BJ (cell line): ENCODE measurements around the gene HYLS1. TPM values are rescaled to one million over a fixed set of nuclear protein-coding genes. Genes with fewer than 3 reads are reported as not detected.

Source experiments
- CTCF ChIA-PET: fragments of 350-600 bp; formaldehyde crosslinking; extraction: SDS; loops from one replicate; lab custom pipeline; 2021; ENCODE audit warnings: antibody characterized with exemption, inconsistent platforms; lab: Yijun Ruan, JAX
- POLR2A ChIA-PET: fragments of 300-600 bp; sonication (Branson Sonifier 250); formaldehyde crosslinking; extraction: SDS; loops from one replicate; lab custom pipeline; 2021; ENCODE audit warnings: antibody characterized with exemption; lab: Charles Lee
- DNase-seq: peaks from one replicate; pipeline ENCODE4 v3.0.0-alpha.2; 2011; ENCODE audit warnings: low read depth
- H3K27me3 ChIP-seq: 2 replicates; pipeline ENCODE4 v1.6.0; 2011; ENCODE audit warnings: low read length; ENCODE audit not compliant: control insufficient read depth, insufficient read depth
- H3K36me3 ChIP-seq: 2 replicates; pipeline ENCODE4 v1.5.1; 2011; ENCODE audit warnings: low read length; ENCODE audit not compliant: control insufficient read depth, insufficient read depth
- H3K4me3 ChIP-seq: 2 replicates; pipeline ENCODE4 v1.5.1; 2011; ENCODE audit warnings: low read depth, mild to moderate bottlenecking, control low read depth, low read length
- polyA plus RNA-seq: library from polyadenylated mRNA; depleted of rRNA; stranded (reverse); fragments of >200 nt; gene quantifications from 2 replicates; pipeline ENCODE4 v1.2.3, GENCODE V29; 2011
- TF ChIP-seq, protein P1 (sequence below): IDR thresholded peaks from 2 replicates; pipeline ENCODE4 v1.5.1; 2011; ENCODE audit warnings: low read depth, mild to moderate bottlenecking, control low read depth, inconsistent platforms, low read length, moderate library complexity; ENCODE audit not compliant: insufficient read depth

Gene HYLS1
- polyA plus RNA-seq, 1 experiment = 4.3 TPM

DNA sequence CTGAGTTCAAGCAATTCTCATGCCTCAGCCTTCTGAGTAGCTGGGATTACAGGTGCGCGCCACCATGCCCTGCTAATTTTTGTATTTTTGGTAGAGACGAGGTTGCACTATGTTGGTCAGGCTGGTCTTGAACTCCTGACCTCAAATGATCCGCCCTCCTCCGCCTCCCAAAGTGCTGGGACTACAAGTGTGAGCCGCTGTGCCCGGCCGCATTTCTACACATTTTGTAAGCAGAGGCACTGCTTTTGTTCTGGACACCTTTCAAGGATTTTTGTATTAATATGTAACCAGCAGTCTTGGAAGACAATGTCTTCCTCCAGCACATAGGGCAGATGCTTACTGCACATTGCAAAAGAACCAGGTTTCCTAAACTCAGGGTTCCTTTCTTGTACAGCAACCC lies 47.0 kb downstream of the HYLS1 start:
- POLR2A ChIA-PET = no interaction called here
- CTCF ChIA-PET = no interaction called here

DNA sequence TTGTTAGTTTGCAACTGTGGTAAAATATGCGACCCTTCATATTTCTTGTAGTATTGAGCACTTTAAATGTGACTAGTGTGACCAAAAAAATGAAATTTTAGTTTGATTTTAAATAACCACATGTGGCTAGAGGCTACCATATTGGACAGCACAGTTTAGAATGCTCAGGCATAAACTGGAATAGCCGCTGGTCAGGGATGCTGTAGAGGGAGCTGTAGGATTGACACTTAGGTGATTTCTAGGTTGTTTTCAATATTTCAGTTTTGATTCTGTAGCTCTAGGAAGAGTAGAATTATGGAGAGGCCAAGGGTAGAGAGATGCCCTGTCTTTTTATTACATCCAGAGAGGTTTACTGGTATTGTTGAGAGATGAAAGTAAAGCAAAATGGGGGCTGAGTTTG lies 47.6 kb downstream of the HYLS1 start:
- H3K4me3 ChIP-seq = no peak overlapping the region
- H3K36me3 ChIP-seq = no peaks in the 10 kb centered on the region
- peaks cover 7% of the 10 kb centered on the region; the same call in 1 of the 2 replicates for H3K27me3 ChIP-seq
- DNase-seq = no peak
- POLR2A ChIA-PET = no interaction called here
- CTCF ChIA-PET = no interaction called here
- TF ChIP-seq, protein P1, sequence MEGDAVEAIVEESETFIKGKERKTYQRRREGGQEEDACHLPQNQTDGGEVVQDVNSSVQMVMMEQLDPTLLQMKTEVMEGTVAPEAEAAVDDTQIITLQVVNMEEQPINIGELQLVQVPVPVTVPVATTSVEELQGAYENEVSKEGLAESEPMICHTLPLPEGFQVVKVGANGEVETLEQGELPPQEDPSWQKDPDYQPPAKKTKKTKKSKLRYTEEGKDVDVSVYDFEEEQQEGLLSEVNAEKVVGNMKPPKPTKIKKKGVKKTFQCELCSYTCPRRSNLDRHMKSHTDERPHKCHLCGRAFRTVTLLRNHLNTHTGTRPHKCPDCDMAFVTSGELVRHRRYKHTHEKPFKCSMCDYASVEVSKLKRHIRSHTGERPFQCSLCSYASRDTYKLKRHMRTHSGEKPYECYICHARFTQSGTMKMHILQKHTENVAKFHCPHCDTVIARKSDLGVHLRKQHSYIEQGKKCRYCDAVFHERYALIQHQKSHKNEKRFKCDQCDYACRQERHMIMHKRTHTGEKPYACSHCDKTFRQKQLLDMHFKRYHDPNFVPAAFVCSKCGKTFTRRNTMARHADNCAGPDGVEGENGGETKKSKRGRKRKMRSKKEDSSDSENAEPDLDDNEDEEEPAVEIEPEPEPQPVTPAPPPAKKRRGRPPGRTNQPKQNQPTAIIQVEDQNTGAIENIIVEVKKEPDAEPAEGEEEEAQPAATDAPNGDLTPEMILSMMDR = no peak

More for the DNA sequence above, 47.0 kb downstream of the HYLS1 start:
- TF ChIP-seq, protein P1 = no peak
- Histone ChIP-seq H3K27me3 (peaks cover 7% of the 10 kb centered on the region; the same call in 1 of the 2 replicates), H3K36me3 (no peaks in the 10 kb centered on the region), H3K4me3 (no peak overlapping the region)
- DNase-seq = no peak

DNA sequence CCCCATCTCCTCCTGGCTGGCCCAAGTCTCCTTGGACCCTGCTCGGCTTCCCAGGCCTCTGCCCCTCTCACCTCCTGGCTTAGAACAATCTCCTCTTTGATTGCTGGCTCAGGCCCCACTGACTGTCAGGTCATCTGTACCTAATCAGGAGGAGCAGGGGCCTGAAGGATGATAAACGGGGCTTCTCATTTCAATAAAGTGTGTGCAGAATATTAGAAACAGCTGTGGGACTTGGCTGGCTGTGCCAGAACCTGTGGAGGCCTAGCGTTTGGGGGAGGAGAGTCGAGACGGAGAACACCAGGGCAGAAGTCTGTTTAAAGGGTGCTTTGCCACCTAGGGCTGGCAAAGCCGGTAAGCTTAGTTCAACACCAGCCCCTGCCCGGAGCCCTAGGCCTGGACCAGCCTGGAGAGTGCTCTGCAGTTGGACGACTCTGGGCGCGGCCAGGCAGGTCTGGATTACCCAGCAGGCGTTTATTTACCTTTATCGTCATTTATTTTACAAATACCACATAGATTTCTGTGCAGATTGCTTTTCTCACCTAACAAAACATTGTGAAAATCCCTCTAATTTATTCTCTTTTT lies 48.2 kb downstream of the HYLS1 start:
- Histone ChIP-seq H3K27me3 (peaks cover 7% of the 10 kb centered on the region; the same call in 1 of the 2 replicates), H3K4me3 (no peak overlapping the region), H3K36me3 (no peaks in the 10 kb centered on the region)
- ChIA-PET POLR2A (no interaction called here), CTCF (interaction anchor here (1.1 kb wide), 1 partner anchor 13 kb away, joined by 7 read pairs; no protein-coding TSS in a partner anchor)
- no peak for DNase-seq
- TF ChIP-seq, protein P1 = no peak

DNA sequence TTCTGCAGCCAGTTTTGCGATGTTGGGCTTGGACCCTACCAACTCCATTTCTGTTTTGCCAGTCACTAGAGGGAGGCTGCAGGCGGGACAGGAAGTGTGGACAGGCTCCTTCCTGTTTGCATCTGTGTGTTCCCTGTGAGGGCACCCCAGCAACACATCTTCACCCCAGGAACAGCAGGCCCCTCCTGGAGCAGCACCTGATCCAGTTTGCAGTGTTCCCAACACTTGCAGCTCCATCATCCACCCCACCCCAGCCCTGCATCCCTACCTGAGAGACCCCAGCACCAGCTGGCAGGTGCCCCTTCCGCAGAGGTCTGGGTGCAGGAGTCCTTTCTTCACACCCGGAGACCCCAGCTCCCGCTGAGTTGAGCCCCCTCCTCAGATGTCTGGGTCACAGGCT lies 51.0 kb downstream of the HYLS1 start:
- H3K4me3 ChIP-seq = no peak overlapping the region
- ChIA-PET CTCF (interaction anchor here (2.4 kb wide), 1 partner anchor 255 kb away, joined by 9 read pairs; no protein-coding TSS in a partner anchor), POLR2A (no interaction called here)
- H3K36me3 ChIP-seq = no peaks in the 10 kb centered on the region
- TF ChIP-seq, protein P1 = no peak
- no peak for DNase-seq
- peaks cover 2% of the 10 kb centered on the region for H3K27me3 ChIP-seq

DNA sequence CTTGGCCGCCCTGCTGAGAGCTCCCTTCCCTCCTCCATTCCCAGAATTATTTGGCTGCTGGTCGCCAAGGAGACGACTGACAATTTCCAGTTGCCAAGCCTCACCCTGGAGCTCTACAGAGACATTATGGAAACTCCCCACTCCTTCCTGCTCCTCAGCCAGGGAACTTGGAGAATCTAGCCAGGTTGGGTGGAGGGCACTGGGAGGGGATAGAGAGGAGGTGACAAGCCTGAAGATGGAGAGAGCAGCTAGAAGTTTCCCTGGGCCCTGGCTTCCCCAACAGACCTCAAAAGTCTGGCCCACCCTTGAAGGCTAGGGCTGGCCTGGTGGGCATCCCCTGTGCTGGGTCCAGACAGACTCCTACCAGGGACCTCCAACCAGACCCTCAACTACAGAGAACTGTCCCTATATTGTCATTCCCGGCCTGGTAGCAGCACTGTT lies 51.6 kb downstream of the HYLS1 start:
- Histone ChIP-seq H3K36me3 (no peaks in the 10 kb centered on the region), H3K27me3 (peaks cover 2% of the 10 kb centered on the region), H3K4me3 (no peak overlapping the region)
- DNase-seq = no peak
- TF ChIP-seq, protein P1 = no peak
- ChIA-PET POLR2A (no interaction called here), CTCF (interaction anchor here (1.5 to 3.3 kb wide), 4 partner anchors 11 to 255 kb away, joined by 3 to 11 read pairs (median 7); no protein-coding TSS in a partner anchor)
